ENCODE data around the gene LIMK1.
A peak's percentile ranks its signal among the peaks of the same experiment; 100 is the strongest.

Gene LIMK1

GRCh38 chr7:74056096-74056915 lies 27.3 kb upstream of the LIMK1 start:
- DNase-seq (ENCODE audit: low read depth in 1 of 2, low spot score in 1 of 2): no peak

DNA sequence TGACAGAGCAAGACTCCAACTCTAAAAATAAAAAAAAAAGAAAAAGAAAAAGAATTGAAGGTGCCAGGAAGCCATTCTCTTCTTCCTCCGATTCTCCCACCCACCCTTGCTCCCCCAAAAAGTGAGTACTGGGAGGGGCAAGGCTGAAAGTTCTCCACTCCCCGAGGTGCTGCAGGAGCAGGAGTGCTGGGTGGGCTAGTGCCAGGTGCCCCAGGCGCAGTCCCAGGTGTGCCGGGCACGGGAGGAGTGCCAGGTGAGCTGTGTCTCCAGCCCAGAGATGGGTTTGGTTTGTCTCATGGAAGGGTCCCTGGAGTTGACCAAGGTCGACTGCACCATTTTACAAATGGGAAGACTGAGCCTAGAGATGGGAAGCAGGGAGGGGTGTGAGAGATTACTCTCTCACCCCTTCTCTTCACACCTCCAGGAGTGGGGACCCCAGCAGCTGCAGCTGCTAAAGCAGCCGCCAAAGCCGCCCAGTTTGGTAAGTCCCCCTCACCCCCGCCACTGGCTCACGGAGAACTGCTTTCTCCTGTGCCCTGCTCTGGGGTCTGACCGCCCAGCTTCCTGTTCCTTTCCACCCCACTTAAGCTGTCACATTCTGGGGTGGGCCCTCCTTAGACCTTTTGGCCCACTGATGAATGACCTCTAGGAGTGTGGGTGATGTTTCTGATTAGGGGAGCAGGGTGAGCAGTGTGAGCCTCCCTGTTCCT lies 26.2 kb upstream of the LIMK1 start:
- no peak for DNase-seq (ENCODE audit: low read depth in 1 of 2, low spot score in 1 of 2)

GRCh38 chr7:74057987-74058386 lies 25.6 kb upstream of the LIMK1 start:
- no peak for DNase-seq (ENCODE audit: low read depth in 1 of 2, low spot score in 1 of 2)

- DNase-seq (ENCODE audit: low read depth in 1 of 2, low spot score in 1 of 2): no peak
These were observed 25.1 kb upstream of the LIMK1 start for GRCh38 chr7:74058486-74058885.

GRCh38 chr7:74059037-74059436 lies 24.6 kb upstream of the LIMK1 start:
- no peak for DNase-seq (ENCODE audit: low read depth in 1 of 2, low spot score in 1 of 2)

DNA sequence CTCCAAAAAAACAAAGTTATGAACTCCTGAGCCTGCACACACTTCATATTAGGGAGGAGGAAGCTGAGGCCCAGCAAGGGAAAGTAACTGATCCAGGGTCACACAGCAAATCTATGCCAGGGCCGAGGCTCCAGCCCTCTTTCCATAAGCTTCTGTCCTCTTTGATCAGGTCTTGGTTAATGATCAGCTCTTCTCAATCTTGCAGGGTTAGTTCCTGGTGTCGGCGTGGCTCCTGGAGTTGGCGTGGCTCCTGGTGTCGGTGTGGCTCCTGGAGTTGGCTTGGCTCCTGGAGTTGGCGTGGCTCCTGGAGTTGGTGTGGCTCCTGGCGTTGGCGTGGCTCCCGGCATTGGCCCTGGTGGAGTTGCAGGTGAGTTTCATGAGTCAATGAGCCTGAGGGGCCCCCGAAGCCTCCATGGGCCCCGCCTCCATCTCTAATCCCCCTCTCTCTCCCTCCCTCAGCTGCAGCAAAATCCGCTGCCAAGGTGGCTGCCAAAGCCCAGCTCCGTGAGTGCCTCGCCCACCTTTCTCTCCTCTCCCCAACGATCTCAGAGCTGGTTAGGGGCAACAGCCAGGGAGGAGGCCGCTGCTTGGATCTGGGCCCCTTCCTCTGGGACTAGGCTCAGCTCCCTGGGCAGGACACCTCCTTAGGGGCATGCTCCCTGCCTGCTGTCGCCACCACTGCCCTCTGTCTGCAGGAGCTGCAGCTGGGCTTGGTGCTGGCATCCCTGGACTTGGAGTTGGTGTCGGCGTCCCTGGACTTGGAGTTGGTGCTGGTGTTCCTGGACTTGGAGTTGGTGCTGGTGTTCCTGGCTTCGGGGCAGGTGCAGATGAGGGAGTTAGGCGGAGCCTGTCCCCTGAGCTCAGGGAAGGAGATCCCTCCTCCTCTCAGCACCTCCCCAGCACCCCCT lies 23.7 kb upstream of the LIMK1 start:
- DNase-seq (ENCODE audit: low read depth in 1 of 2, low spot score in 1 of 2): no peak

DNA sequence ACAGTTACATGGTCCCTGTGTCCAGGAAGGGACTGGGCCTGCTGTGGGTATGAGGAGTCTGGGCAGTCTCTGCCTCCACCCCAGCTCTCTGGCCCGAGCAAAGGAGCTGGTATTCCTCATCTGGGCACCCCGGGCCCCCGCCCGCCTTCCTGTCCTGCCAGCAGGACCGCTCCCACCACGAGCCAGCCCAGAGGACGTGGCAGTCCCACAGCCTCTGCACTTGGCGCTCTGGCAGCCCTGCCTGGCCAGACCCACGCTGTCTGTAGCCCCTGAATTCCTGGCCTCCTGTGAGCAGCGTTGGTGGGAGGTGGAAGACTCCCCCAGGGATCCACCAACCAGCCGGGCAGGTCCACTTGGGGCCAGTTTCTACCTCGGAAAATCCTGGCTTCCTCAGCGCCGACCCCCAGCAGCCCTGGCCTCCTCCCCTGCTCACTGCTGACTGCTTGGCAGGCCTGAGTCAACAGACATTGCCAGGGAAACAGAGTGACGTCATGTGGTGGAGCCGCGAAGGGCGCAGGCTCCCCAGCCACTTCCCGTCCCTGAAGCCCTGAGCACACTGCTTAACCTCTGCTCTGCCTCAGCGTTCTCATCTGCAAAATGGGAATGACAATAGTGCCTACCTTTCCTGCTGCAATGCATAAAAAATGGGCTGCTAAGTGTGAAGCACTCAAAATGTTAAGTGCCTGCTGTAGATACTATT lies 21.6 kb upstream of the LIMK1 start:
- DNase-seq (ENCODE audit: low read depth in 1 of 2, low spot score in 1 of 2): peak in 1 of 2 donors; percentile 44

GRCh38 chr7:74063223-74063641 lies 20.4 kb upstream of the LIMK1 start:
- no peak for DNase-seq (ENCODE audit: low read depth in 1 of 2, low spot score in 1 of 2)

GRCh38 chr7:74063646-74064045 lies 20.0 kb upstream of the LIMK1 start:
- DNase-seq (ENCODE audit: low read depth in 1 of 2, low spot score in 1 of 2): no peak

DNA sequence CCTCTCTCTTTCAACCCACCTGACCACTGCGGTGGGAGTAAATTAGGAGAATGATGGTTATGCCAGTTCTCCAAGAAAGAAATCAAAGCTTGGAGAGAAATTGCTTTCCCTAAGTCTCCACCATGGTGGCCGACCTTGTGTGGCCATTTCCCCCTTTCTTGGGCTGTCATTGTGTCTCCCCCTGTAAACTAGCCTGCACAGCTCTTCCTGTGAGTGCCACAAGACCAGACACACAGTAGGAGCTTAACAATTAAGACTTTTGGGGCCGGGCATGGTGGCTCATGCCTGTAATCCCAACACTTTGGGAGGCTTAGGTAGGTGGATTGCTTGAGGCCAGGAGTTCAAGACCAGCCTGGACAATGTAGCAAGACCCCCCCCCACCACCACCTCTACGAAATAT lies 18.9 kb upstream of the LIMK1 start:
- DNase-seq (ENCODE audit: low read depth in 1 of 2, low spot score in 1 of 2): no peak

DNA sequence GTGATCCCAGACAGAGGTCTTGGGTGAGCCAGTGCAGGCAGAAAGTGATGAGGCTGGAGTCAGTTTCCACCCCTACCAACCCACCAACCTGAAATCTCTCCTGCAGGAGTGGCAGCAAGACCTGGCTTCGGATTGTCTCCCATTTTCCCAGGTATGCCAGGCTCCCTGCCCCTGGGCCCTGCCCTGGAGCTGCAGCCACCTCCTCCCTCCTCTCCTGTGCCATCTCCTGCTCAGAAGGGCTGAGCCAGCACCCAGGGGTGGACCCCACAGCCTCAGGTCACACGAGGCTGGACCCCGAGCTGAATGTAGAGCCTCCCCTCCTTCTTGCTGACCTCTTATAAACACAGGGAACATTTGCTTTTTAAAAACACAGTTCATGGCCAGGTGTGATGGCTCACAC lies 17.0 kb upstream of the LIMK1 start:
- no peak for DNase-seq (ENCODE audit: low read depth in 1 of 2, low spot score in 1 of 2)

- no peak for DNase-seq (ENCODE audit: low read depth in 1 of 2, low spot score in 1 of 2)
These were observed 15.1 kb upstream of the LIMK1 start for GRCh38 chr7:74068378-74069085.

DNA sequence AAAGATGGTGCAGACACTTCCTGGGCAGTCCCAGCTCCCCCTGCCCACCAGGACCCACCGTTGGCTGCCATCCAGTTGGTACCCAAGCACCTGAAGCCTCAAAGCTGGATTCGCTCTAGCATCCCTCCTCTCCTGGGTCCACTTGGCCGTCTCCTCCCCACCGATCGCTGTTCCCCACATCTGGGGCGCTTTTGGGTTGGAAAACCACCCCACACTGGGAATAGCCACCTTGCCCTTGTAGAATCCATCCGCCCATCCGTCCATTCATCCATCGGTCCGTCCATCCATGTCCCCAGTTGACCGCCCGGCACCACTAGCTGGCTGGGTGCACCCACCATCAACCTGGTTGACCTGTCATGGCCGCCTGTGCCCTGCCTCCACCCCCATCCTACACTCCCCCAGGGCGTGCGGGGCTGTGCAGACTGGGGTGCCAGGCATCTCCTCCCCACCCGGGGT lies 14.5 kb upstream of the LIMK1 start:
- no peak for DNase-seq (ENCODE audit: low read depth in 1 of 2, low spot score in 1 of 2)

- DNase-seq (ENCODE audit: low read depth in 1 of 2, low spot score in 1 of 2): no peak
These were observed 13.6 kb upstream of the LIMK1 start for GRCh38 chr7:74069790-74070618.

DNA sequence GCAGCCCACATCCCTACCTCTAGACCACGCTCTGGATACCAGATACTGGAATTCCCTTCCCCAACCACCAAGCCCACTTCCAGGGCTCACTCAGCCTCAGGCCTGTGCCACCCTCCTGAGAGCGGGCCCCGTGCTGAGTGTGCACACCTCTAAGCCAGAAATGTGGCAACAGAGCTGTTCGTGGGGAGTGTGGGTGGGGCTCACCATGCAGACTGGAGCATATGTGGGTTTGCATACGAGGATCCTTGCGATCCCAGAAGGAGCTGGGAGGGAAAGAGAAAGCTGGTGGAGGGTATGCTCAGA lies 13.0 kb upstream of the LIMK1 start:
- no peak for DNase-seq (ENCODE audit: low read depth in 1 of 2, low spot score in 1 of 2)

GRCh38 chr7:74071121-74071520 lies 12.5 kb upstream of the LIMK1 start:
- DNase-seq (ENCODE audit: low read depth in 1 of 2, low spot score in 1 of 2): no peak

- no peak for DNase-seq (ENCODE audit: low read depth in 1 of 2, low spot score in 1 of 2)
These were observed 8.8 kb upstream of the LIMK1 start for GRCh38 chr7:74074770-74075169.

- DNase-seq (ENCODE audit: low read depth in 1 of 2, low spot score in 1 of 2): no peak
These were observed 5.1 kb upstream of the LIMK1 start for GRCh38 chr7:74078461-74078860.

GRCh38 chr7:74082770-74083116 lies 861 bp upstream of the LIMK1 start:
- DNase-seq (ENCODE audit: low read depth in 1 of 2, low spot score in 1 of 2): no peak

Data from stimulated activated CD4-positive, alpha-beta T cell treated with anti-CD3 and anti-CD28 coated beads, Interleukin-15, amount 100 ng/mL, for 1 hour (primary cell).